Measurements from ENCODE around the gene ZNF738. TPM values are rescaled to one million over a fixed set of nuclear protein-coding genes. Genes with fewer than 3 reads are reported as not detected.

Gene ZNF738
- polyA plus RNA-seq, 10 donors = 12.5 to 24.4 (median 19.5) TPM

DNA sequence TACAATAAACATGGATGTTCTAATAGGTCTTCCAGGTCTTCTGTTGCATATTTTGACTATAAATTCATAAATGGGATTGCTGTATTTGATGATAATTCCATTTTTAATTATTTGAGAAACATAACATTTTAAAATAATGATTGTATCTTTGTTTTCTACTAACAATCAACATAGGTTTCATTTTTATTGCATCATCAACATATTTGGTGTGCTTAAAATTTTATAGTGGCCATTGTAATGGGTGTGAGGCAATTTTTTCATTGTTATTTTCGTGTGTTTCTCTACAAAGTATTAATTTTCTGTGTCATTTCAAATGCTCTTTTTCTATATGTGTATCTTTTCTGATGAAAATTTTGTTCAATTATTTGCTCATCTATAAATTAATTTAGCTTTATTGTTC is 51.4 kb downstream of the ZNF738 start:
- DNase-seq = no peak

- DNase-seq = no peak
Observed at GRCh38 chr19:21422244-21422643, 63.4 kb downstream of the ZNF738 start.

DNA sequence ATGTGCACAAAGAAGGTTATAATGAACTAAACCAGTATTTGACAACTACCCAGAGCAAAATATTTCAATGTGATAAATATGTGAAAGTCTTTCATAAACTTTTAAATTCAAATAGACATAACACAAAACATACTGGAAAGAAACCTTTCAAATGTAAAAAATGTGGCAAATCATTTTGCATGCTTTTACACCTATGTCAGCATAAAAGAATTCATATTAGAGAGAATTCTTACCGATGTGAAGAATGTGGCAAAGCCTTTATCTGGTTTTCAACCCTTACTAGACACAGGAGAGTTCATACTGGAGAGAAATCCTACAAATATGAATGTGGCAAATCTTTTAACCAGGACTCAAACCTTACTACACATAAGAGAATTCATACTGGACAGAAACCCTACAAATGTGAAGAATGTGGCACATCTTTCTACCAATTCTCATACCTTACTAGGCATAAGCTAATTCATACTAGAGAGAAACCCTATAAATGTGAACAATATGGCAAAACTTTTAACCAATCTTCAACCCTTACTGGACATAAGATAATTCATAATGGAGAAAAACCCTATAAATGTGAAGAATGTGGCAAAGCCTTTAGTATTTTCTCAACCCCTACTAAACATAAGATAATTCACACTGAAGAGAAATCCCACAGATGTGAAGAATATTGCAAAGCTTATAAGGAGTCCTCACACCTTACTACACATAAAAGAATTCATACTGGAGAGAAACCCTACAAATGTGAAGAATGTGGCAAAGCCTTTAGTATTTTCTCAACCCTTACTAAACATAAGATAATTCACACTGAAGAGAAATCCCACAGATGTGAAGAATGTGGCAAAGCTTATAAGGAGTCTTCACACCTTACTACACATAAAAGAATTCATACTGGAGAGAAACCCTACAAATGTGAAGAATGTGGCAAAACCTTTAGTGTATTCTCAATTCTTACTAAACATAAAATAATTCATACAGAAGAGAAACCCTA is 64.5 kb downstream of the ZNF738 start:
- no peak for DNase-seq

Other genes with a start within 250 kb of the ZNF738 start
- 10 to 100 TPM; 13.4 to 27.2 (median 20.9) TPM for gene ZNF431, start 217.0 kb upstream of the ZNF738 start, polyA plus RNA-seq (ENCODE audit: insufficient read length in 10 of 10)
- 10 to 100 TPM in 8 of 10 donors, 1 to 10 TPM in 2; 8.9 to 12.5 (median 10.5) TPM for gene ZNF708, start 29.6 kb upstream of the ZNF738 start, polyA plus RNA-seq (ENCODE audit: insufficient read length in 10 of 10)
- gene ZNF493, start 38.1 kb downstream of the ZNF738 start, polyA plus RNA-seq (ENCODE audit: insufficient read length in 10 of 10) = 10 to 100 TPM in 5 of 10 donors, 1 to 10 TPM in 5; 6.1 to 18.9 (median 13.0) TPM
- 10 to 100 TPM in 9 of 10 donors, 1 to 10 TPM in 1; 9.9 to 17.7 (median 14.8) TPM for gene ZNF429, start 146.6 kb downstream of the ZNF738 start, polyA plus RNA-seq (ENCODE audit: insufficient read length in 10 of 10)